ENCODE measurements around the gene MRPL36.

DNA sequence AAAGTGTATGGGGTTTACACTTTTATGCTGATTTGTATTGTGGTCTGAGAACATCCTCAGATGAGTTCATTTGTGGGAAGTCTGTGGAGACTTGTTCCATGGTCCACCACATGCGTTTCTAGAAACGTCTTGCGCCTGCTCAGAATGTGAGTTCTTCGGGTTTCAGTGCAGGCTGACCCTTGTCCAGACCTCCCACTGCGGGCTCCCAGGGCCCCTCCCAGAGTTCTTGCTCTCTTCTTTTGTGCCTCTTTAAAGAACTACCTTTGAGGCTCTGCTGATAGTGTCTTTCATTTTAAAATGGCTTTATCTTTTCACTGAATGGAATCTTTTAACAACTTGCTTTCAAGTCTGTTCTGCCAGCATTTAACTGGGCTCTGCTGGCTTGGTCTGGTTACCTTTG is 19.1 kb upstream of the MRPL36 start:
- TF ChIP-seq, protein P1, sequence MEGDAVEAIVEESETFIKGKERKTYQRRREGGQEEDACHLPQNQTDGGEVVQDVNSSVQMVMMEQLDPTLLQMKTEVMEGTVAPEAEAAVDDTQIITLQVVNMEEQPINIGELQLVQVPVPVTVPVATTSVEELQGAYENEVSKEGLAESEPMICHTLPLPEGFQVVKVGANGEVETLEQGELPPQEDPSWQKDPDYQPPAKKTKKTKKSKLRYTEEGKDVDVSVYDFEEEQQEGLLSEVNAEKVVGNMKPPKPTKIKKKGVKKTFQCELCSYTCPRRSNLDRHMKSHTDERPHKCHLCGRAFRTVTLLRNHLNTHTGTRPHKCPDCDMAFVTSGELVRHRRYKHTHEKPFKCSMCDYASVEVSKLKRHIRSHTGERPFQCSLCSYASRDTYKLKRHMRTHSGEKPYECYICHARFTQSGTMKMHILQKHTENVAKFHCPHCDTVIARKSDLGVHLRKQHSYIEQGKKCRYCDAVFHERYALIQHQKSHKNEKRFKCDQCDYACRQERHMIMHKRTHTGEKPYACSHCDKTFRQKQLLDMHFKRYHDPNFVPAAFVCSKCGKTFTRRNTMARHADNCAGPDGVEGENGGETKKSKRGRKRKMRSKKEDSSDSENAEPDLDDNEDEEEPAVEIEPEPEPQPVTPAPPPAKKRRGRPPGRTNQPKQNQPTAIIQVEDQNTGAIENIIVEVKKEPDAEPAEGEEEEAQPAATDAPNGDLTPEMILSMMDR (IDR thresholded peaks at IDR 0.05 in 4 of 5, conservative IDR thresholded peaks at IDR 0.05 in 1 of 5), result no peak
- TF ChIP-seq POLR2A (IDR thresholded peaks at IDR 0.05), result no peak
